ENCODE results near the gene PRAMEF13.
"Not testable (repeated sequence)": the region's sequence is repeated elsewhere in the genome, so short reads cannot be mapped to it uniquely, and the experiment has no call there.

PRAMEF13 gene

DNA sequence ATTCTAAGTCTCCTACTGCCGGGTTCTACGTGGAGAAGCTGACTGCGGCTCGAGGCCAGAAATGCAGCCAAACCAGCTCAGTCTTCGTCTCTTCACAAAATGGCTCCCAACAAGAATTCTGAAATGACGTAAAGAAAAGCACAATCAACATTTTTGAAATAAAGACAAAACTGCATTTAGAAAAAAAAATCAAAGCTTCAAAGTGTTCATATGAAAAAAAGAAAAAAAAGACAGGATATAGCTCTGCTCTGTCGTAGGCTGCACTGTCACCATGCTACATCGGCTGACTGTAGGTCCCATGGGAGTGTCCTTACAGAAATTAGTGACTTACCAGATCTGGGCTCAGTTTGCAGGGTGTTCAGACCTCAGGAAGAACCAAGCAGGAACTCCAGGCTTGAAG lies 35.7 kb downstream of the PRAMEF13 start, which contains the start of gene HNRNPCL4:
HNRNPCL4 (minus strand) TSS at position 101 of the 400 bp plus-strand sequence. CDS start 164 bp downstream, outside the sequence.
- DNase-seq = not testable (repeated sequence)

DNA sequence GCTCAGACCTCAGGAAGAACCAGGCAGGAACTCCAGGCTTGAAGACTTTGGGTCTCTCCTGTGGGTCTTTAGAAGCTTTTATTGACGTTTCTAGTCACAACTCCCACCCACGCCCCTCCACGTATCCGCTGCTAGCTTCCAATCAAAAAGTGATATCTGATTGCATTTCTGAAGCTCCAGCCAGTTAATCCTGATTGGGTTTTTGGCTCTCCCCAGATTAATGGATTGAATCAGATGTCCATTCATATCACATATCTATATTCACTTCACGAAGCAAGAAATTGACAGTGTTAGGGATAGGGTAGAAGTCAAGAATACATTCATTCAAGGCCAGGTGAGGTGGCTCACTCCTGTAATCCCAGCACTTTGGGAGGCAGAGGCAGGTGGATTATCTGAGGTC lies 45.3 kb downstream of the PRAMEF13 start, which contains the start of gene PRAMEF26:
PRAMEF26 (minus strand) TSS at position 101 of the 400 bp plus-strand sequence. CDS start 2,914 bp downstream, outside the sequence.
- DNase-seq = not testable (repeated sequence)
